Measurements from ENCODE around the gene ZBP1.

ZBP1 gene

DNA sequence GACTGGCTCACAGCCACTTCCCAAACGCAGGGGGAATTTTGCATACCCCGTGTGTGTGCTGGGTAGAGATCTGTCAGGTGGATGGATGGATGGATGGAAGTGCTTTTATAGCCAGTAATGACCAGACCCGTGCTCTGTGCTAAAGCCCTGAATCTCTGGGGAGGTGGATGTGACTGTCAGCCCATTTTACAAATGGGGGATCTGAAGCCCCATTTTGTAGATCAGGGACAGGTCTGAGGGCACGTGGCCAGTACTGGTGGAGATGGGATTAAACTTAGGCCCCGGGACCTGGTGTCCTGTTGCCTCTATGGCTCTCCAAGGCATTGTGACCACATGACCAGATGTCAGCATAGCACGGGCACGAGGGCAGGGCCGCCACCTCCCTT lies 38.2 kb upstream of the ZBP1 start:
- H3K9me3 ChIP-seq (ENCODE audit: control insufficient read depth in 5 of 5, low read length in 5 of 5) = no peaks in the 10 kb centered on the region
- H3K36me3 ChIP-seq (ENCODE audit: control insufficient read depth in 5 of 5, insufficient read depth in 5 of 5, low read length in 5 of 5) = peaks cover 0 to 60% (median 51%) of the 10 kb centered on the region in 5 donors
- H3K4me3 ChIP-seq (ENCODE audit: low read depth in 1 of 5, low read length in 5 of 5) = no peak overlapping the region
- peak overlapping the region in 1 of 5 donors; percentile 2 for H3K9ac ChIP-seq (ENCODE audit: low read length in 5 of 5)
- H3K4me1 ChIP-seq (ENCODE audit: control insufficient read depth in 5 of 5, insufficient read depth in 5 of 5, low read length in 5 of 5) = peaks cover 2 to 31% (median 26%) of the 10 kb centered on the region in 5 donors
- H3K27me3 ChIP-seq (ENCODE audit: control insufficient read depth in 5 of 5, insufficient read depth in 4 of 5, low read length in 5 of 5) = no peaks in the 10 kb centered on the region
- no peak overlapping the region for H3K27ac ChIP-seq (ENCODE audit: low read depth, low read length)

DNA sequence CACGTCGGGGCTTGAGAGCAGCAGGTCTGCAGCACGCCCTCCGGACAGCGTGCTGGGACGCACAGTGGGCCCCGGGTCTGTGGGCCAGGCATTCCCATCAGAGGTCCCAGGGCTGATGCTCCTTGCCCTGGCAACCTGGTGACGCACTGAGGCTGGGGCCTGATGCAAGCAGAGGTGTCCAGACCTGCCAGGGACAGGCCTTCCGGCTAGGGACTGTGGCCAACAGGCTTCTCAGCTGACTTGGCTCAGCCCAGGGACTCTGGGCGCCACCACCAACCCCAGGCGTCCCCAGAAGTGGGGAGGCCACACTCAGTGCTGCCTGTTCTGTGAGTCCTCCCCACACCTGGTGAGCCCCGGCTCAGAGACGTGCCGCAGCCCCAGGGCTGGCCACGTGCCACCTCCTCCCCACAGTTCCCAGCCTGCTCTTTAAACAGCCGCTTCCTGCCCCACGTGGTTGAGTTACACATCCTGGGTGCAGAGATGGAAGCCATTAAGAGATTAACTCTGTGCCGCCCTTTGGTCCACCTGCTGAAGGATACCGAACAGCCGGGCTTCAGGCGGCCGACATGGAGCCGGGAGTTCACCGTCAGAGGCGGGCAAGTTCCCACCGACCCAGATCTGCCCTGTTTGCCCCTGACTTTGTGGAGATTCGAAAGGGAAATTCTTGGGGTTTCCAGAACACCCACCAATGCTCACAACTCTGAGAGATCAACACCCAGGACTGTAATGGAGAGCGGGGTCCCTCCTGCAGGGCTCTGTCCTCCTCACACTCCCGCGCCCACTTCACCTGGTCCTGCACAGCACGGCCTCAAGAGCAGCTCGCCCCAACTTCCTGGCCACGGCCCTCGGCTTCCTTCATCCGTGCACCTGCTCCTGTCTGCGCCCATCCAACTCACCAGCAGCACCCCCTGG lies 37.6 kb upstream of the ZBP1 start:
- no peak overlapping the region for H3K27ac ChIP-seq (ENCODE audit: low read depth, low read length)
- H3K36me3 ChIP-seq (ENCODE audit: control insufficient read depth in 5 of 5, insufficient read depth in 5 of 5, low read length in 5 of 5) = peaks cover 0 to 65% (median 56%) of the 10 kb centered on the region in 5 donors
- peak overlapping the region in 1 of 5 donors; percentile 2 for H3K9ac ChIP-seq (ENCODE audit: low read length in 5 of 5)
- H3K4me1 ChIP-seq (ENCODE audit: control insufficient read depth in 5 of 5, insufficient read depth in 5 of 5, low read length in 5 of 5) = peaks cover 2 to 24% (median 19%) of the 10 kb centered on the region in 5 donors
- no peaks in the 10 kb centered on the region for H3K27me3 ChIP-seq (ENCODE audit: control insufficient read depth in 5 of 5, insufficient read depth in 4 of 5, low read length in 5 of 5)
- no peak overlapping the region for H3K4me3 ChIP-seq (ENCODE audit: low read depth in 1 of 5, low read length in 5 of 5)
- H3K9me3 ChIP-seq (ENCODE audit: control insufficient read depth in 5 of 5, low read length in 5 of 5) = no peaks in the 10 kb centered on the region

DNA sequence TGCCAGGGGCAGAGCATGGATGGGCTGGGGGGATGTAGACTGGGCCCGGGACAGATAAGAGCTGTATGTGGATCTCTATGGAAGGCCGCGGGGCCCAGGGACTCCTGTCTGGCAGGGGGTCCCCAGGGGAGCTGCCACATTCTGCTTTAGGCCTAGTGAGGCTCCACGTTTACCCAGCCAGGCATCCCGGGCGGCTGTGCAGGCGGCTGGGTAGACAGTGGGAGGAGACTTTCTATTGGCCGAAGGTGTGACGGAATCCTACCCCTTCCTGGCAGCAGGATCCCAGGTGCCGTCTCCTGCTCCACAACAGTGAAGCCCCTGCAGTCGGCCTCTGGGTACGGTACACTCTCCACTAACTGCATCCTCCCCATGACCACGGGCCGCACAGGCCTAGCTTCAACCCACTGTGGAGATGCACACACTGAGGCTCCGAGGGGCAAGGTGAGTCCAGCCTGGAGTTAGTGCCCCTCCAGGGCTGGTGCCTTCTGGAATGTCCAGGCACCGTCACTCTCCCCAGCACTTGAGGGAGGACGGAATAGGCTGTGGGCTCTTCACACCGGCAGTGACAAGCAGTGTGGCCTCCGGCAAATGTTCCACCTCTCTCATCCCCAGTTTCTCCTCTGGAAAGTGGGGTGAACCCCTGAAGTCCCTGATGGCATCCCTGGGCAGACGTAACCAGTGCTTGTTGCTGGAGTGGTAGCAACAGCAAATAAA lies 36.8 kb upstream of the ZBP1 start:
- H3K27ac ChIP-seq (ENCODE audit: low read depth, low read length) = no peak overlapping the region

DNA sequence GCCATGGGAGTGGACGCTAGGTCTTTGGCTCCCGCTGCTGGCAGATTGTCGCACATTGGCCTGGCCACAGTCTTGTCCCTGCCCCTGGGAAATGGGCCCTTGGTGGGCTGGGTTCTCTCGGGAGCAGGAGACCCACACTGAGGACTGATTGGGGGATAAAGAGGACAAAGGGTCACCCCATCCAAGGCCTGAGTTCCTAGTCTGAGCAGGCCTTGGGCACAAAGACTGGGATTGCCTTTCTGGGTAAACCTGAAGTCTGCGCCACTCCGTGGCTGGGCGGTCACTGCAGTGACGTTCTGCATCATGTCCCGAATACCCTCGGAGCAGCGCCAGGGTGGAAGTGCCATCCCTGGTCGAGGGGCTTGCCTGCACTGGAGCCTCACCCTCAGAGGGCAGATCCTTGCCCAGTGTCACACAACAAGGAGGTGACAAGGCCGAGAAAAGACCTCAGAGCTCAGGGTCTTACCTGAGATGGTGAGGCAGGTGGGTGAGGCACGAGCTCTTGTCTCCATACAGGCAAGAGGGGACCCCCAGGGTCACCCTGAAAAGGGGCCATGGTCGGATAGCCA lies 36.1 kb upstream of the ZBP1 start:
- Histone ChIP-seq H3K4me3 (ENCODE audit: low read depth in 1 of 5, low read length in 5 of 5) (no peak overlapping the region), H3K9me3 (ENCODE audit: control insufficient read depth in 5 of 5, low read length in 5 of 5) (no peaks in the 10 kb centered on the region), H3K36me3 (ENCODE audit: control insufficient read depth in 5 of 5, insufficient read depth in 5 of 5, low read length in 5 of 5) (peaks cover 0 to 77% (median 66%) of the 10 kb centered on the region in 5 donors), H3K27ac (ENCODE audit: low read depth, low read length) (no peak overlapping the region), H3K27me3 (ENCODE audit: control insufficient read depth in 5 of 5, insufficient read depth in 4 of 5, low read length in 5 of 5) (no peaks in the 10 kb centered on the region), H3K4me1 (ENCODE audit: control insufficient read depth in 5 of 5, insufficient read depth in 5 of 5, low read length in 5 of 5) (peaks cover 2 to 12% (median 8%) of the 10 kb centered on the region in 5 donors), H3K9ac (ENCODE audit: low read length in 5 of 5) (no peak overlapping the region)

More for the DNA sequence above, 36.8 kb upstream of the ZBP1 start:
- H3K9me3 ChIP-seq (ENCODE audit: control insufficient read depth in 5 of 5, low read length in 5 of 5) = no peaks in the 10 kb centered on the region
- no peak overlapping the region for H3K4me3 ChIP-seq (ENCODE audit: low read depth in 1 of 5, low read length in 5 of 5)
- H3K9ac ChIP-seq (ENCODE audit: low read length in 5 of 5) = no peak overlapping the region
- no peaks in the 10 kb centered on the region for H3K27me3 ChIP-seq (ENCODE audit: control insufficient read depth in 5 of 5, insufficient read depth in 4 of 5, low read length in 5 of 5)
- H3K36me3 ChIP-seq (ENCODE audit: control insufficient read depth in 5 of 5, insufficient read depth in 5 of 5, low read length in 5 of 5) = peaks cover 0 to 73% (median 64%) of the 10 kb centered on the region in 5 donors
- peaks cover 2 to 18% (median 14%) of the 10 kb centered on the region in 5 donors for H3K4me1 ChIP-seq (ENCODE audit: control insufficient read depth in 5 of 5, insufficient read depth in 5 of 5, low read length in 5 of 5)

DNA sequence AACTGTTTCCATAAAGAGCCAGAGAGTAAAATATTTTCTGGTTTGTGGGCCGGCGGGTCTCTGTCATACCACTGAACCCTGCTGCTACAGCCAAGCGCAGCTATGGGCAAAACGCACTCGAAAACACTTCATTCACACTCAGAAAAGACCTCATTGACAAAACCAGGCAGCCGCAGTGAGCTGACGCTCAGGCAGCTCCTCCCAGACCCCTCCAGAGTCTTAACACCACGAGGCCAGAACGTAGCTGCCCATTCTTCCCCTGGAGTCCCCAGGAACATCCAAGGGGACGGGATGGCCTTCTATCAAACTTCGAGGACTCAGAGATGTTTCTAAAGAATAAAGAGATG lies 35.6 kb upstream of the ZBP1 start:
- peaks cover 0 to 81% (median 70%) of the 10 kb centered on the region in 5 donors for H3K36me3 ChIP-seq (ENCODE audit: control insufficient read depth in 5 of 5, insufficient read depth in 5 of 5, low read length in 5 of 5)
- H3K9me3 ChIP-seq (ENCODE audit: control insufficient read depth in 5 of 5, low read length in 5 of 5) = no peaks in the 10 kb centered on the region
- no peak overlapping the region for H3K27ac ChIP-seq (ENCODE audit: low read depth, low read length)
- peaks cover under 1 to 6% (median 3%) of the 10 kb centered on the region in 5 donors for H3K4me1 ChIP-seq (ENCODE audit: control insufficient read depth in 5 of 5, insufficient read depth in 5 of 5, low read length in 5 of 5)
- no peaks in the 10 kb centered on the region for H3K27me3 ChIP-seq (ENCODE audit: control insufficient read depth in 5 of 5, insufficient read depth in 4 of 5, low read length in 5 of 5)
- no peak overlapping the region for H3K4me3 ChIP-seq (ENCODE audit: low read depth in 1 of 5, low read length in 5 of 5)
- no peak overlapping the region for H3K9ac ChIP-seq (ENCODE audit: low read length in 5 of 5)

DNA sequence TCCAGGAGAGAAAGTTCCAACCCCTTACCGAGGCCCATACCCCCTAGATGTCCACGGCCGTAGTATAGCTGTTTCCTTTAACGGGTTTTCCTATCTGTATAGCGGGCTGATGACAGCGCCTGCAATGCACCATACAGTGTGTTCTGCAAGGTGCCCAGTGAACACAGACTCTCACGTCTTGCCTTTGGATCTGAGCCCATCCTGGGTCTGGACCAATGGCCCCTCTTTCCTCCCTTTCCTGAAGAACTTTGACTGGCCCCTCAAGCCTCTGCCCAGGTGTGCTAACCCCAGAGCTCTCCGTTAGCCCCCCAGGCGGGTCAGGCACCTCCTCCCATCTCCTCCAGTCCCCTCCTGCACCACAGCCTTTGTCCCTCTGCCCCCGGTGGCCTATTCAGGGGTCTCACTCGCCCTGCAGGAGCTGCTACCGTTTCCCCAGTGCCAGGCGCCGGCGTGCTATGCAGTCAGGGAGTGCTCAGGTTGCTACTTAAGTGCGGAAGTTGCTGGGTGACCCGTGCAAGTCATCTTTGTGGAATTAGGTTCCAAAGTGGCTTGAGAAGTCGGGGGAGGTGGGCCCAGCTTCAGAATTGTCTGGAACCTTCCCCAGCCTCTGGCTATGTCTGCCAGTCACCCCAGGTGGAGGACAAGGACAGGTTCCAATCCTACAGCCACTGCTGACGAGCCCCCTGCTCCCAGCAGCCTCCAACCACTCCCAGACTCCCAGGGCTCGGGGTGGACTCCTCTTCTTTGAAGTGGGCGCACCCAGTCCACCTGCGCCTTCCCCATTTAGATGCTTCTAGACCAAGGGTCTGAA lies 35.0 kb upstream of the ZBP1 start:
- no peak overlapping the region for H3K27ac ChIP-seq (ENCODE audit: low read depth, low read length)
- no peaks in the 10 kb centered on the region for H3K9me3 ChIP-seq (ENCODE audit: control insufficient read depth in 5 of 5, low read length in 5 of 5)
- H3K4me1 ChIP-seq (ENCODE audit: control insufficient read depth in 5 of 5, insufficient read depth in 5 of 5, low read length in 5 of 5) = peaks cover 0 to 6% (median 3%) of the 10 kb centered on the region in 5 donors
- H3K9ac ChIP-seq (ENCODE audit: low read length in 5 of 5) = no peak overlapping the region
- no peak overlapping the region for H3K4me3 ChIP-seq (ENCODE audit: low read depth in 1 of 5, low read length in 5 of 5)
- H3K27me3 ChIP-seq (ENCODE audit: control insufficient read depth in 5 of 5, insufficient read depth in 4 of 5, low read length in 5 of 5) = no peaks in the 10 kb centered on the region
- H3K36me3 ChIP-seq (ENCODE audit: control insufficient read depth in 5 of 5, insufficient read depth in 5 of 5, low read length in 5 of 5) = peaks cover 0 to 87% (median 76%) of the 10 kb centered on the region in 5 donors

DNA sequence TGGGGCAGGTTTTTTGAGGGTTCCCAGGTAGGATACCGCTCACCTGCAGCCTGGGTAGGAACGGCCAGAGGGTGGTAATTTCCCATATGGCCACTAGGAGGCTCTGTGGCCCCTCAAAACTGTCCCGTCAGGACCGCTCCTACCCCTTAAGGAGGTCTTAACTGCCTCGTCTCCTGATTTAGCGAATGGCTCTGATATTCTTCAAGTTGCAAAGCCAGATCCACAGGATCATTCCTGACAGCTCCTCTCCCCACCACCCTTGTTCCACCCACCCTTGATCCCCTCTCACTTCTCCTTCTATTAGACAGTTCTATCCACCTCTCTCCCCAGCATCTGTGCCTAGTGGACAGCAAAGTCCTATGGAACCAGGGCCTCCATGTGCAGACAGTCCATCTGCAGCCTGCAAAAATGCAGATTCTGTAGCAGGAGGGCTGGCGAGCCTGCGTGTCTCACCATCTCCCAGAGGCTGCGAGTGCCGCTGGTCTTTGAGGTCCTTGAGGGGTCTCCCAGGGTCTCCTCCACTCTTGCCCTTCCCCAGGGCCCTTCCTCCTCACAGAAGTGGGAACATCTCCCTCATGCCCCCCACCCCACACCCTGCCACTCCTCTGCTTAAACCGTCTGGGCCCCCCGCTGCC lies 34.3 kb upstream of the ZBP1 start:
- Histone ChIP-seq H3K36me3 (ENCODE audit: control insufficient read depth in 5 of 5, insufficient read depth in 5 of 5, low read length in 5 of 5) (peaks cover 0 to 89% (median 73%) of the 10 kb centered on the region in 5 donors), H3K4me3 (ENCODE audit: low read depth in 1 of 5, low read length in 5 of 5) (no peak overlapping the region), H3K4me1 (ENCODE audit: control insufficient read depth in 5 of 5, insufficient read depth in 5 of 5, low read length in 5 of 5) (peaks cover 0 to 6% (median 3%) of the 10 kb centered on the region in 5 donors), H3K27me3 (ENCODE audit: control insufficient read depth in 5 of 5, insufficient read depth in 4 of 5, low read length in 5 of 5) (no peaks in the 10 kb centered on the region), H3K9ac (ENCODE audit: low read length in 5 of 5) (no peak overlapping the region), H3K9me3 (ENCODE audit: control insufficient read depth in 5 of 5, low read length in 5 of 5) (no peaks in the 10 kb centered on the region), H3K27ac (ENCODE audit: low read depth, low read length) (no peak overlapping the region)

DNA sequence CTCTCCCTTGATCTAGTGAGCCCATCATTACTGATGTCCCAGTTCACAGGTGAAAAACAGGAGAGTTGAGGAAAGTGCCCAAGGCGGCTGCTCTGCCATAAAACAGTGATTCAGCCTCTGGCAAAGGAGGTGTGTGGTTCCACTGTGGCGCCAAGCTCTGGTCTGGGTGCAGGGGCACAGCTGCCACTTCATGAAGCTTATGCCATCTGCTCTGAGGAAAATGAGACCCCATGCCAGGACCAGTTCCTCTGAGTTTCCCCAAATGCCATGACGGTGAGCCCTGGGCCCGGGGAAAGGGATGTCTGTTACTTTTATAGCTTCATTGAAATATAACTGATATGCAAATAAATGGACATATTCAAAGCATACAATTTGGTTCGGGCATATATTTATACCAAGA lies 33.7 kb upstream of the ZBP1 start:
- H3K36me3 ChIP-seq (ENCODE audit: control insufficient read depth in 5 of 5, insufficient read depth in 5 of 5, low read length in 5 of 5) = peaks cover 0 to 83% (median 69%) of the 10 kb centered on the region in 5 donors
- H3K9me3 ChIP-seq (ENCODE audit: control insufficient read depth in 5 of 5, low read length in 5 of 5) = no peaks in the 10 kb centered on the region
- H3K27ac ChIP-seq (ENCODE audit: low read depth, low read length) = no peak overlapping the region
- H3K4me1 ChIP-seq (ENCODE audit: control insufficient read depth in 5 of 5, insufficient read depth in 5 of 5, low read length in 5 of 5) = peaks cover 0 to 6% (median 3%) of the 10 kb centered on the region in 5 donors
- no peaks in the 10 kb centered on the region for H3K27me3 ChIP-seq (ENCODE audit: control insufficient read depth in 5 of 5, insufficient read depth in 4 of 5, low read length in 5 of 5)
- H3K4me3 ChIP-seq (ENCODE audit: low read depth in 1 of 5, low read length in 5 of 5) = no peak overlapping the region
- H3K9ac ChIP-seq (ENCODE audit: low read length in 5 of 5) = no peak overlapping the region

DNA sequence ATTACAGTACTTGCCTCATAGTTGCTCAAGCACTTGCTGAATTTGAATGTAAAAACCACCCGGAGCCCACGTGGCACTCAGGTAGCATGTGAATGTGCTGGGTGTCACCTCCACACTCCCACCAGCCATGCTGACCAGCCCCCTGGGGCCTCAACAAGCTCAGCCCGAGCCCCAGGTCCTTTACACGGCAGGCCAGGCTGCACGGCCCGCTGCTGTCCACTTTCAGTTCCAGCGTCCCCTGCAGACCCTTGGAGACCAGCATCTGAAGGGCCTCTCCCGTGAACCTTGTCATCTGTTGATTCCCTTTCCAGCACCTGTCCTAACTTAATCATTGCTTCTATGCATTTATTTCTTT lies 33.3 kb upstream of the ZBP1 start:
- no peaks in the 10 kb centered on the region for H3K9me3 ChIP-seq (ENCODE audit: control insufficient read depth in 5 of 5, low read length in 5 of 5)
- H3K4me1 ChIP-seq (ENCODE audit: control insufficient read depth in 5 of 5, insufficient read depth in 5 of 5, low read length in 5 of 5) = peaks cover 0 to 6% (median 3%) of the 10 kb centered on the region in 5 donors
- H3K36me3 ChIP-seq (ENCODE audit: control insufficient read depth in 5 of 5, insufficient read depth in 5 of 5, low read length in 5 of 5) = peaks cover 0 to 80% (median 65%) of the 10 kb centered on the region in 5 donors
- H3K9ac ChIP-seq (ENCODE audit: low read length in 5 of 5) = no peak overlapping the region
- H3K4me3 ChIP-seq (ENCODE audit: low read depth in 1 of 5, low read length in 5 of 5) = no peak overlapping the region
- H3K27ac ChIP-seq (ENCODE audit: low read depth, low read length) = no peak overlapping the region
- H3K27me3 ChIP-seq (ENCODE audit: control insufficient read depth in 5 of 5, insufficient read depth in 4 of 5, low read length in 5 of 5) = no peaks in the 10 kb centered on the region

Data from subcutaneous abdominal adipose tissue (tissue), 5 donors.